NB4 (cell line): ENCODE results near the gene CAMSAP1.

Source experiments
- MYC ChIP-seq: IDR thresholded peaks from 2 replicates; pipeline ENCODE4 v1.6.1; 2011; ENCODE audit warnings: low read depth, low read length
- POLR2A ChIP-seq: IDR thresholded peaks from 2 replicates; pipeline ENCODE4 v1.6.1; 2011; ENCODE audit warnings: mild to moderate bottlenecking; ENCODE audit not compliant: insufficient read length; ENCODE audit errors: extremely low read depth
- TF ChIP-seq, protein P1 (sequence below): IDR thresholded peaks from one replicate; pipeline ENCODE4 v1.5.1; 2012; ENCODE audit warnings: low read depth, low read length
- TF ChIP-seq, protein P2 (sequence below): IDR thresholded peaks from 2 replicates; pipeline ENCODE4 v1.6.1; 2011; ENCODE audit warnings: low read depth, low read length

DNA sequence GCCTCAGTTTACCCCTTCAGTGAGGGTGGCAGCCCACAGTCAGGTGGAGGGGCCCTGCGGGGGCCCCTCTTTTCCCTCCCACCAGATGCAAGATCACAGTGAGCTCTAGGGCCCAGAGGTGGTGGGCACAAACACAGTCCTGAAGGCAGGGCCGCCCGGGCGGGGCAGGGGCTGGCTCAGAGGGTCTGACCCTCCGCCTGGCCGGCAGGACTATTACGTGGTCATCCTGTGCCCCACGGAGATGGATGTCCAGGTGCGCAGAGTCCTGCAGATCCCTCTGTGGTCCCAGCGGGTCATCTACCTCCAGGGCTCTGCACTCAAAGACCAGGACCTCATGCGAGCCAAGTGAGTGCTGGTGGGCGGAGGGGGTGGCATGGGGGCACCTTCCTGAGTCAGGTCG, 141.9 kb downstream of the CAMSAP1 start:
- TF ChIP-seq, protein P1, sequence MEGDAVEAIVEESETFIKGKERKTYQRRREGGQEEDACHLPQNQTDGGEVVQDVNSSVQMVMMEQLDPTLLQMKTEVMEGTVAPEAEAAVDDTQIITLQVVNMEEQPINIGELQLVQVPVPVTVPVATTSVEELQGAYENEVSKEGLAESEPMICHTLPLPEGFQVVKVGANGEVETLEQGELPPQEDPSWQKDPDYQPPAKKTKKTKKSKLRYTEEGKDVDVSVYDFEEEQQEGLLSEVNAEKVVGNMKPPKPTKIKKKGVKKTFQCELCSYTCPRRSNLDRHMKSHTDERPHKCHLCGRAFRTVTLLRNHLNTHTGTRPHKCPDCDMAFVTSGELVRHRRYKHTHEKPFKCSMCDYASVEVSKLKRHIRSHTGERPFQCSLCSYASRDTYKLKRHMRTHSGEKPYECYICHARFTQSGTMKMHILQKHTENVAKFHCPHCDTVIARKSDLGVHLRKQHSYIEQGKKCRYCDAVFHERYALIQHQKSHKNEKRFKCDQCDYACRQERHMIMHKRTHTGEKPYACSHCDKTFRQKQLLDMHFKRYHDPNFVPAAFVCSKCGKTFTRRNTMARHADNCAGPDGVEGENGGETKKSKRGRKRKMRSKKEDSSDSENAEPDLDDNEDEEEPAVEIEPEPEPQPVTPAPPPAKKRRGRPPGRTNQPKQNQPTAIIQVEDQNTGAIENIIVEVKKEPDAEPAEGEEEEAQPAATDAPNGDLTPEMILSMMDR, result no peak
- TF ChIP-seq POLR2A, result no peak
- TF ChIP-seq MYC, result no peak
- TF ChIP-seq, protein P2, sequence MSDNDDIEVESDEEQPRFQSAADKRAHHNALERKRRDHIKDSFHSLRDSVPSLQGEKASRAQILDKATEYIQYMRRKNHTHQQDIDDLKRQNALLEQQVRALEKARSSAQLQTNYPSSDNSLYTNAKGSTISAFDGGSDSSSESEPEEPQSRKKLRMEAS, result no peak
